Stimulated activated CD4-positive, alpha-beta T cell treated with anti-CD3 and anti-CD28 coated beads, Interleukin-1b, Interleukin-23, amount 100 ng/mL, for 24 hours (primary cell): Measurements from ENCODE around the gene AP4B1.
"Not testable (repeated sequence)": the region's sequence is repeated elsewhere in the genome, so short reads cannot be mapped to it uniquely, and the experiment has no call there.

Experiments used
- DNase-seq, 4 experiments: peaks; one replicate each; pipeline ENCODE4 v3.0.0-alpha.2; 2020; ENCODE audit warnings: low read depth in 4 of 4, low spot score in 1 of 4

AP4B1 gene

GRCh38 chr1:113858982-113859381, 45.6 kb downstream of the AP4B1 start:
- DNase-seq = no peak

GRCh38 chr1:113858418-113858817, 46.2 kb downstream of the AP4B1 start:
- no peak for DNase-seq

GRCh38 chr1:113857776-113858175, 46.8 kb downstream of the AP4B1 start:
- no peak for DNase-seq

GRCh38 chr1:113856401-113856790, 48.2 kb downstream of the AP4B1 start:
- no peak for DNase-seq

GRCh38 chr1:113855630-113856400, 48.8 kb downstream of the AP4B1 start:
- DNase-seq = no peak

- no peak for DNase-seq
Observed at GRCh38 chr1:113854234-113854633, 50.4 kb downstream of the AP4B1 start.

- DNase-seq = not testable (repeated sequence)
Observed at GRCh38 chr1:113852694-113853093, 51.9 kb downstream of the AP4B1 start.

- no peak for DNase-seq
Observed at GRCh38 chr1:113850127-113850796, 54.3 kb downstream of the AP4B1 start.

- no peak for DNase-seq
Observed at GRCh38 chr1:113849072-113849471, 55.5 kb downstream of the AP4B1 start.

- no peak for DNase-seq
Observed at GRCh38 chr1:113846391-113847035, 58.1 kb downstream of the AP4B1 start.
